ENCODE measurements around the gene CLPSL2. TPM values are rescaled to one million over a fixed set of nuclear protein-coding genes. Genes with fewer than 3 reads are reported as not detected.
A peak's percentile ranks its signal among the peaks of the same experiment; 100 is the strongest.
"Not testable (repeated sequence)": the region's sequence is repeated elsewhere in the genome, so short reads cannot be mapped to it uniquely, and the experiment has no call there.

CLPSL2 gene, protein sequence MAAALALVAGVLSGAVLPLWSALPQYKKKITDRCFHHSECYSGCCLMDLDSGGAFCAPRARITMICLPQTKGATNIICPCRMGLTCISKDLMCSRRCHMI
- not detected for polyA plus RNA-seq

GRCh38 chr6:35776364-35777215 lies at the start of gene CLPSL2:
TSS of gene CLPSL2 (plus strand) at chr6:35776598. CDS start at chr6:35776619, 21 bp downstream.
- Mint-ChIP-seq H3K36me3 (no peaks in the 10 kb centered on the region), H3K27me3 (ENCODE audit: low read depth in 3 of 3) (peaks cover 8 to 11% (median 10%) of the 10 kb centered on the region in 3 donors), H3K9me3 (no peaks in the 10 kb centered on the region), H3K4me1 (peaks cover 0 to 8% of the 10 kb centered on the region in 2 donors), H3K27ac (no peak within 1 kb of the TSS), H3K4me3 (peak within 1 kb of the TSS; percentile 52 to 74 (median 68))
- no peak for DNase-seq

GRCh38 chr6:35727231-35727934 lies 49.0 kb upstream of the CLPSL2 start:
- Mint-ChIP-seq H3K9me3 (no peaks in the 10 kb centered on the region), H3K4me1 (peaks cover 64 to 68% of the 10 kb centered on the region in 2 donors), H3K27me3 (ENCODE audit: low read depth in 3 of 3) (peaks cover 9 to 28% (median 13%) of the 10 kb centered on the region in 3 donors), H3K36me3 (no peaks in the 10 kb centered on the region), H3K27ac (peak overlapping the region; percentile 32 to 92 (median 68)), H3K4me3 (peak overlapping the region; percentile 72 to 82 (median 76))
- DNase-seq, result no peak

DNA sequence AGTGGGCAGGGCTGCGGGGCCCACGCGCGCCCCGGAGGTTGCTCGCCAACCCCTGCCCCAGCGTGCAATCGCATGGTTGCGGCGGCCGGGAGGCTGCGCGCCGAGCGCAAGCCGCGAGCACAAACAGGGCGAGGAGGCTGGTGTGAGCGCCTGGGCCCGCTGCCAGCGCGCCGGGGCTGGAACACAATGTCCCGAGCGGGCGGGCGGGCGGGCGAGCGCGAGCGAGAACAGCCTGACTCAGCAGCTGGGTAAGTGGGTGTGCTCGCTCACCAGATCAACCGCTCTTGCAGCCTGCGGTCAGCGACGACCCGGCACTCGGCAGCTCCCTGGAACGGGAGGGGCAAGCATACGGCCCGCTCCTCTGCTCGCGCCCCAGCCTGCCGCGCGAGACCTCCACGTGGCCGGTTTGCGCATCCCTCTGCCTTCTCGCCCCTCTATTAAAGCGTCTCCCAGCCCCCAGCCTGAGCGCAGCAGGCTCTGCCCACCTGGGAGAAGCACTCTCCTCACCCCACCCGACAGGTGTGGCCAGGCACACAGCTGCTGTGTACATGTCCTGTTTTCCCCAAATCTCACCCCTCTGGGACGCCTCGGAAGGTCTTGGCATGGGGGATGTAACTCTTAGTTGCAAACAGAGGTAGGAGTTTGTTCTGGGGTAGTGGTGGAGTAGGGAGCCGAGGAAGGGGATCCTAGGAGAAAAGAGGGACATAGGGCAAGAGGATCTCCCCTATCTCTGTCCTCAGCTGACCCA lies 48.3 kb upstream of the CLPSL2 start:
- peak overlapping the region; percentile 67 to 97 (median 92) for H3K27ac Mint-ChIP-seq
- no peaks in the 10 kb centered on the region for H3K9me3 Mint-ChIP-seq
- peak overlapping the region; percentile 74 to 87 (median 84) for H3K4me3 Mint-ChIP-seq
- peak; percentile 89 to 95 (median 94) for DNase-seq
- H3K36me3 Mint-ChIP-seq, result no peaks in the 10 kb centered on the region
- H3K4me1 Mint-ChIP-seq, result peaks cover 71 to 76% of the 10 kb centered on the region in 2 donors
- peaks cover 9 to 28% (median 13%) of the 10 kb centered on the region in 3 donors for H3K27me3 Mint-ChIP-seq (ENCODE audit: low read depth in 3 of 3)

DNA sequence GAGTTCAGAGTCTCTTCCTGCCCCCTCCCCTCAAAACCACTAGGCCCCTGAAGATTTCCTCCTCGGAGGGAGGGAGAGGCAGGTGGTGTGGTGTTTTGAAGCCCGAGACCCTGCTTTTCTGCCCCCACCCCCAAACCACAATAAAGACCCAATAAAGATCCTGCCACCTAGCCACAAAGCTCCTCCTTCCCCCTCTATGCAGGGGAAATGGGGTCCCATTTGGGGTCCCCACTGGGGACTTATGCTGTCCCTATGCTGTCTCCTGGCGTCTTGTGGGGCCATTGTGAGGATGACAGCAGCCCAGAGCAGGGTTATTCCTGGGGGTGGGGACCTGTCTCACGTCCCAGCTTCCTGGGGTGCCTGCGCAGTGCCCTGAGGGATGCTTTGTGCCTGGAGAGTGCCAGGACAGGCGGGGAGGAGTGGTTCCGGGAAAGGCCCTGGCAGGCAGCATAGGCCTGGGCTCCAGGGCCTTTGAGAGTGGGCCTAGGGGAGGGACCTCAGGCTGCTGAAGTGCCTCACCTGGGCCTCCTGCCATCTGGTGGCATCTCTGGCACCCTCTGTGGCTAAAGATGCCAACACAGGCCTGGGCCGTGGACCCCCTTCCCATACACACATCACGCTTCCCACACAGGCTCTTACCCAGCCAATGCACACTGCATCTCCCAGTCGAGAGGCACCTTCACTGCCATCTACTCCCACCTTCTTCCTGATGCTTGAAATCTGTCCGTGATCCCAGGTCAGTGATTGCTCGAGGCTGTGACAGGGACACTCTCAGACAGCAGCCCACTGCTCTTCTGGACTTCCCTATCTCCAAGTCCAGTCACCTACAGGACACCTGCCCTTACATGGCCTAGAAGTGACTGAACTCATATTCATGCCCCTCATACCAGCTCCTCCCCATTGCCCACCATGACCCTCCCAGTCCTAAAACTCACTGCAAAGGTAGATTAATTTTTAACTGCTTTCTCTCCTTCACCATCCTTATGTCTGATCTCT lies 47.4 kb upstream of the CLPSL2 start:
- Mint-ChIP-seq H3K36me3 (no peaks in the 10 kb centered on the region), H3K4me3 (peak overlapping the region; percentile 76 to 90 (median 87)), H3K4me1 (peaks cover 71 to 78% of the 10 kb centered on the region in 2 donors), H3K27me3 (ENCODE audit: low read depth in 3 of 3) (peaks cover 9 to 28% (median 13%) of the 10 kb centered on the region in 3 donors), H3K27ac (peak overlapping the region; percentile 67 to 97 (median 92)), H3K9me3 (no peaks in the 10 kb centered on the region)
- no peak for DNase-seq

DNA sequence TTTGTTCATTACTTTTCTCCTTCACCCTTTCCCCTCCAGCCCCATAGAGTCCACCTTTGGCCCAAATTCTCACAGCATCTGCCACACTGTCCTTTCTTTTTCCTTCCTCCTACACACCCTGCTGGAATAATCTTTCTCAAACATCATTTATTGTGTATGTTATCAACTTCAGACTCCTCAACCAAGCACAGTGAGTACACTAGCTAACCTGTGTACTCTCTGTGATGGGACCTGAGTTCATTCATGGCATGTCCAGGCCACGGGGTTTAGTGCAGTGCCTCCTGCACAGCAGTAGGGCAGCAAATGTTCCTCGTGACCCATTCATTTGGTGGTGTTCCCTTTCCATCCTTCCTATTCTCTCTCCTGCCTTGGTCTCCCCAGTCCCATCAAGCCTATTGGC lies 46.7 kb upstream of the CLPSL2 start:
- peak overlapping the region; percentile 67 to 93 (median 80) for H3K27ac Mint-ChIP-seq
- peaks cover 71 to 78% of the 10 kb centered on the region in 2 donors for H3K4me1 Mint-ChIP-seq
- H3K4me3 Mint-ChIP-seq, result peak overlapping the region; percentile 45 to 90 (median 69)
- peaks cover 9 to 30% (median 13%) of the 10 kb centered on the region in 3 donors for H3K27me3 Mint-ChIP-seq (ENCODE audit: low read depth in 3 of 3)
- H3K9me3 Mint-ChIP-seq, result no peaks in the 10 kb centered on the region
- H3K36me3 Mint-ChIP-seq, result no peaks in the 10 kb centered on the region
- no peak for DNase-seq

GRCh38 chr6:35730745-35731413 lies 45.5 kb upstream of the CLPSL2 start:
- Mint-ChIP-seq H3K27ac (peak overlapping the region; percentile 67 to 96 (median 93)), H3K36me3 (no peaks in the 10 kb centered on the region), H3K27me3 (ENCODE audit: low read depth in 3 of 3) (peaks cover 9 to 31% (median 13%) of the 10 kb centered on the region in 3 donors), H3K9me3 (no peaks in the 10 kb centered on the region), H3K4me3 (peak overlapping the region; percentile 86 to 90 (median 89)), H3K4me1 (peaks cover 69 to 76% of the 10 kb centered on the region in 2 donors)
- no peak for DNase-seq

DNA sequence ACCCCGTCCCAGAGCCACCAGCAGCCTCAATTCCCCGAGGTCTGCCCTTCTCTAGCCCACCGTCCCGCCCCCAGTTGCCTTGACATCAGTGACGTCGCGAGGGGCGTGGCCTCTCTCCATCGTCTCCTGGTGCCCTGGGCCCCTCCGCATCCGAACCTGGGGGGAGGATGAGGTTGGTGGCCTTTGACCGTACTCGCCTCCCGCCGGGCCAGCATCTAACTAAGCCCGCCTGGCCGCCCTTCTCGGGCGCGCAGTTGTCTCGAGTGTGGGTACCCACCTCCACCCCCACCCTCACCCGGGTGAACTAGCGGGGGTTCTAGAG lies 45.0 kb upstream of the CLPSL2 start:
- H3K4me3 Mint-ChIP-seq, result peak overlapping the region; percentile 86 to 90 (median 89)
- peak; percentile 85 to 90 (median 89) for DNase-seq
- no peaks in the 10 kb centered on the region for H3K9me3 Mint-ChIP-seq
- peaks cover 69 to 76% of the 10 kb centered on the region in 2 donors for H3K4me1 Mint-ChIP-seq
- no peaks in the 10 kb centered on the region for H3K36me3 Mint-ChIP-seq
- H3K27me3 Mint-ChIP-seq (ENCODE audit: low read depth in 3 of 3), result peaks cover 9 to 29% (median 11%) of the 10 kb centered on the region in 3 donors
- peak overlapping the region; percentile 64 to 96 (median 93) for H3K27ac Mint-ChIP-seq

DNA sequence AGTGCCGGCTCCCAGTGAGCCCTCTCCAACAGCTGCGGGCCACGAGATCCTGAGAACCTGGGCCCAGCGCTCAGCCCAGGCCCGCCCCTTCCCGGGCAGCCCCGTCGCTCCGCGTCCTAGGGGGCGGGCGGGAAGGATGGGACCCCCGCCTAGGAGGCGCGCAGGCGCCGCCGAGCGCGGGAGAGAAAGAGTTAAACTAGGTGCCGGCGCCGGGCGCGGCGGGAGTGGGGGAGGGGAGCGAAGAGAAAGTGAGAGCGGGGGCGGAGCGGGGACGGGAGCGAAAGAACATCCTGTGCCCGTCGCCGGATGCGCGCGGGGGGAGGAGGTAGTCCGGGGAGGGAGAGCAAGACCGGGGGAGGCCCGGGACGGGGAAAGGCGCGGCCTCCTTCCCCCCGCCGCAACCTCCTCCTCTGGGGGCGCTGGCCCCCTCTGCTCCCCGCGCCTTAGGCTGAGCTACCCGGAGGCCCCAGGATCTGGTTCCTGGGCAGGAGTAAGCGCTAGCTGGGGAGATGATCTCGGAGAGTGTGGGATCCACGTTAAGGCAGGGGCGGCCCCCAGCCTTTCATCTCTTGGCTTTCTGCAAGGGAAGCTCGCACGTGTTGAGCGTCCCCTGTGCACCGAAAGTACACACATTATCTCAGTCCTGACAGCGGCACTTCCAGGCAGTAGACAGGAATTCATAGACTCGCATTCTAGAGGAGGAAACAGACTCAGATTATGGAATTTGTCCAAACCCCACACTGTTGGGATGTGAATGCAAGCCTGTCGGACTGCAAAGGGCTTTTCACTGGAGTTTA lies 44.5 kb upstream of the CLPSL2 start:
- Mint-ChIP-seq H3K36me3 (no peaks in the 10 kb centered on the region), H3K9me3 (no peaks in the 10 kb centered on the region), H3K4me1 (peaks cover 64 to 72% of the 10 kb centered on the region in 2 donors), H3K4me3 (peak overlapping the region; percentile 86 to 90 (median 89)), H3K27me3 (ENCODE audit: low read depth in 3 of 3) (peaks cover 9 to 23% (median 9%) of the 10 kb centered on the region in 3 donors), H3K27ac (peak overlapping the region; percentile 67 to 96 (median 94))
- DNase-seq, result peak; percentile 87 to 90 (median 87)

DNA sequence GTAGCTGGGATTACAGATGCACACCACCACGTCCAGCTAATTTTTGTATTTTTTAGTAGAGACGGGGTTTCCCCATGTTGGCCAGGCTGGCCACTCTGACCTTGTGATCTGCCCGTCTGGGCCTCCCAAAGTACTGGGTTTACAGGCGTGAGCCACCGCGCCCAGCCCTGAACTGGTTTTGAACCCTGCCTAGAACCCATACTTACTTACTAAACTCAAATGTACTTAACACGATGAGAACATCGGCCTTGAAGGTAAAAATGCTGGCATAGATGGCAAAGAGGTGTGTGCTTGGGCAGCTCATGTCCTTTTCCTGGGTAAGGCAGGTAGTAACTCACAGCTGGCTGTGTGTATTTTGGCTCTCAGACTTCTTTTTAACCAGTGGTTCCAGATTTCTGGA lies 42.8 kb upstream of the CLPSL2 start:
- H3K4me3 Mint-ChIP-seq, result no peak overlapping the region
- H3K27me3 Mint-ChIP-seq (ENCODE audit: low read depth in 3 of 3), result peaks cover 4 to 16% (median 5%) of the 10 kb centered on the region in 3 donors
- H3K9me3 Mint-ChIP-seq, result no peaks in the 10 kb centered on the region
- H3K36me3 Mint-ChIP-seq, result no peaks in the 10 kb centered on the region
- DNase-seq, result no peak
- peaks cover 57 to 63% of the 10 kb centered on the region in 2 donors for H3K4me1 Mint-ChIP-seq
- H3K27ac Mint-ChIP-seq, result peak overlapping the region in 4 of 6 donors; percentile 13 to 95 (median 34)

DNA sequence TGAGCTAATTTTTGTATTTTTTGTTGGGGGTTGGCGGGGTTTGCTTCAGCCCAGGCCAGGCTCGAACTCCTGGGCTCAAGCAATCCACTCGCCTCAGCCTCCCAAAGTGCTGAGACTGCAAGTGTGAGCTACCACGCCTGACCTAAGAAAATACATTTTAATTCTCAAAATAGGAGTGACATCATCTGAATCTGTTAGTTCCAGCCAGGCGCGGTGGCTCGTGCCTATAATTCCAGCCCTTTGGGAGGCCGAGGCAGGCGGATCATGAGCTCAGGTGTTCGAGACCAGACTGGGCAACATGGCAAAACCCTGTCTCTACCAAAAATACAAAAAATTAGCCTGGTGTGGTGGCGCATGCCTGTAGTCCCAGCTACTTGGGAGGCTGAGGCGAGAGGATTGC lies 42.1 kb upstream of the CLPSL2 start:
- Mint-ChIP-seq H3K4me1 (peaks cover 50 to 56% of the 10 kb centered on the region in 2 donors), H3K27ac (peak overlapping the region in 1 of 6 donors; percentile 13)
- not testable (repeated sequence) for H3K4me3 Mint-ChIP-seq

DNA sequence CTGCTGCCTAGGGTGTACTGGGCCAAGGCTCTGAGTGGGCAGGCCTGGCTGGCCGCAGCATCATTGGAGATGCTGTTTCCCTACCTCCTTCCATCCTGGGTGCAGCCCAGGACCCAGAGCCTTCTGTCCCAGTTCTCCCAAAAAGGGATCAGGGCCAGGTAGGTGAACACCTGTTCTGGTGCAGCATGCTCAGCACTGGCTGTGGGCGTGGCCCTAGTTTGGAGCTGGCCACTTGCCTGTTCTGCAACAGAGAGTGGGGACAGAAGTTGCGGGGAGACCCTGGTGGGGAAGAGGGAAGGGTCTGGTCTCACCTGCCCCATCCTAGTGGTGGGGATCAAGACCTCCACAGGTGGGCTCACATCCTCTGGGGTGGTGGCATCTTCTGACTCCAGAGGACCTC lies 40.9 kb upstream of the CLPSL2 start:
- peaks cover 2 to 15% (median 6%) of the 10 kb centered on the region in 3 donors for H3K27me3 Mint-ChIP-seq (ENCODE audit: low read depth in 3 of 3)
- no peaks in the 10 kb centered on the region for H3K36me3 Mint-ChIP-seq
- peak overlapping the region in 1 of 6 donors; percentile 62 for H3K27ac Mint-ChIP-seq
- H3K4me1 Mint-ChIP-seq, result peaks cover 38 to 45% of the 10 kb centered on the region in 2 donors
- no peak overlapping the region for H3K4me3 Mint-ChIP-seq
- no peak for DNase-seq
- no peaks in the 10 kb centered on the region for H3K9me3 Mint-ChIP-seq

More for the DNA sequence above, 42.1 kb upstream of the CLPSL2 start:
- H3K27me3 Mint-ChIP-seq (ENCODE audit: low read depth in 3 of 3), result peaks cover 4 to 15% (median 5%) of the 10 kb centered on the region in 3 donors
- not testable (repeated sequence) for H3K36me3 Mint-ChIP-seq, DNase-seq, H3K9me3 Mint-ChIP-seq
